HepG2 (cell line): ENCODE results near the gene FAAP20. TPM values are rescaled to one million over a fixed set of nuclear protein-coding genes. Genes with fewer than 3 reads are reported as not detected.

ENCODE experiments used
- AKAP8 ChIP-seq: sonication (generic); formaldehyde crosslinking; IDR thresholded peaks from 2 replicates; pipeline ENCODE4 v1.5.1; 2020; ENCODE audit warnings: mild to moderate bottlenecking, missing genetic modification reagents
- CEBPG ChIP-seq: IDR thresholded peaks from 2 replicates; pipeline ENCODE4 v1.6.1; 2016
- ERF ChIP-seq: IDR thresholded peaks from 2 replicates; pipeline ENCODE4 v1.6.1; 2018; ENCODE audit warnings: missing biosample characterization, missing genetic modification reagents
- NCOA5 ChIP-seq: sonication (generic); formaldehyde crosslinking; IDR thresholded peaks from 2 replicates; pipeline ENCODE4 v1.4.0; 2020; ENCODE audit warnings: missing genetic modification reagents
- NR2F1 ChIP-seq, 2 experiments: fragments of 450-650 bp in 1 of 2; formaldehyde crosslinking in 1 of 2; IDR thresholded peaks; 2 replicates each; pipeline versions ENCODE4 v1.5.0 to v1.6.1; 2016 to 2020; ENCODE audit warnings: mild to moderate bottlenecking in 1 of 2, missing compliant biosample characterization in 1 of 2, missing genetic modification reagents in 1 of 2, moderate library complexity in 1 of 2
- SIN3B ChIP-seq: fragments of 150-350 bp; IDR thresholded peaks from 2 replicates; pipeline ENCODE4 v1.6.1; 2014; ENCODE audit warnings: low read length
- TBX2 ChIP-seq: sonication (generic); formaldehyde crosslinking; IDR thresholded peaks from 2 replicates; pipeline ENCODE4 v1.5.0; 2020; ENCODE audit warnings: missing genetic modification reagents, mild to moderate bottlenecking, borderline replicate concordance
- ZFP82 ChIP-seq: sonication (generic); formaldehyde crosslinking; IDR thresholded peaks from 2 replicates; pipeline ENCODE4 v1.5.1; 2020; ENCODE audit warnings: mild to moderate bottlenecking, missing genetic modification reagents, borderline replicate concordance
- ZNF775 ChIP-seq: sonication (generic); formaldehyde crosslinking; IDR thresholded peaks from 2 replicates; pipeline ENCODE4 v1.4.0; 2020; ENCODE audit warnings: missing genetic modification reagents, mild to moderate bottlenecking, moderate library complexity, borderline replicate concordance
- polyA plus RNA-seq, 8 experiments: library from polyadenylated mRNA; depleted of rRNA in 3 of 8; stranded (reverse) in 7 of 8; unstranded in 1 of 8; fragments of >200 nt; fragmentation: Illumina TruSeq in 4 of 8; extraction: Trizol in 4 of 8; gene quantifications; 2 replicates each; pipeline versions ENCODE4 v1.2.1 to v1.2.3, GENCODE V29; 2011 to 2016; ENCODE audit warnings: low read depth in 4 of 8, missing spikeins in 1 of 8, mixed read lengths in 1 of 8; ENCODE audit not compliant: insufficient read depth in 1 of 8
- total RNA-seq, 5 experiments: library from RNA; depleted of rRNA; stranded (reverse); fragments of >200 nt; fragmentation: Illumina TruSeq; extraction: Trizol; gene quantifications; 2 replicates each; pipeline ENCODE4 v1.2.3, GENCODE V29; 2016; ENCODE audit warnings: low read depth in 1 of 5
- TF ChIP-seq, protein P1 (sequence below): sonication (generic); formaldehyde crosslinking; conservative IDR thresholded peaks from 2 replicates; pipeline ENCODE4 v1.8.0; 2022; ENCODE audit warnings: mild to moderate bottlenecking, moderate library complexity, missing genetic modification reagents
- TF ChIP-seq, protein P2 (sequence below): sonication (generic); formaldehyde crosslinking; IDR thresholded peaks from 2 replicates; pipeline ENCODE4 v1.4.0; 2020; ENCODE audit warnings: missing genetic modification reagents, borderline replicate concordance
- TF ChIP-seq, protein P3 (sequence below): sonication (generic); formaldehyde crosslinking; IDR thresholded peaks from 2 replicates; pipeline ENCODE4 v1.4.0; 2020; ENCODE audit warnings: missing genetic modification reagents, borderline replicate concordance
- TF ChIP-seq, protein P4 (sequence below): sonication (generic); formaldehyde crosslinking; IDR thresholded peaks from 2 replicates; pipeline ENCODE4 v1.4.0; 2020; ENCODE audit warnings: missing genetic modification reagents
- TF ChIP-seq, protein P5 (sequence below): sonication (generic); formaldehyde crosslinking; conservative IDR thresholded peaks from 2 replicates; pipeline ENCODE4 v1.4.0; 2020; ENCODE audit warnings: missing genetic modification reagents
- TF ChIP-seq, protein P6 (sequence below): sonication (generic); formaldehyde crosslinking; IDR thresholded peaks from 2 replicates; pipeline ENCODE4 v1.4.0; 2020; ENCODE audit warnings: missing genetic modification reagents, mild to moderate bottlenecking, borderline replicate concordance

The FAAP20 gene
- total and polyA plus RNA-seq, 2 of the 13 experiments (the other 11 are each of a cell fraction or from before 2014, with no cell fraction given): 9.6 to 10.8 TPM

DNA sequence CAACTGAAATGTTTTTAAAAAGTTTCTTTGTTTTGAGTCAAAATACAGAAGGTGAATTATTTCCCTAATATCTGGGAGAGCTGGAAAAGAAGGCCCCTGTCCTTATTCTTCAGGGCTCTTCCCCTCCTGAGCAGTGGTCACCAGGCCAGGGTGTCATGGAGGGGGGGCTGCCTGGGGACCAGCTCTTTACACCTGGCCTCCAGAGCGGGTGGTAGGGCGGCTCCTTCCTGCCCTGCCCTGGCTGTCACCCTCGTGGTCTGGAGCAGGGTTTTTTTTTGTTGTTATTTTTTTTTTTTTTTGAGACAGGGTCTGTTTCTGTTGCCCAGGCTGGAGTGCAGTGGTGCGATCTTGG lies 40.2 kb upstream of the FAAP20 start (continued):
- TF ChIP-seq, protein P1, sequence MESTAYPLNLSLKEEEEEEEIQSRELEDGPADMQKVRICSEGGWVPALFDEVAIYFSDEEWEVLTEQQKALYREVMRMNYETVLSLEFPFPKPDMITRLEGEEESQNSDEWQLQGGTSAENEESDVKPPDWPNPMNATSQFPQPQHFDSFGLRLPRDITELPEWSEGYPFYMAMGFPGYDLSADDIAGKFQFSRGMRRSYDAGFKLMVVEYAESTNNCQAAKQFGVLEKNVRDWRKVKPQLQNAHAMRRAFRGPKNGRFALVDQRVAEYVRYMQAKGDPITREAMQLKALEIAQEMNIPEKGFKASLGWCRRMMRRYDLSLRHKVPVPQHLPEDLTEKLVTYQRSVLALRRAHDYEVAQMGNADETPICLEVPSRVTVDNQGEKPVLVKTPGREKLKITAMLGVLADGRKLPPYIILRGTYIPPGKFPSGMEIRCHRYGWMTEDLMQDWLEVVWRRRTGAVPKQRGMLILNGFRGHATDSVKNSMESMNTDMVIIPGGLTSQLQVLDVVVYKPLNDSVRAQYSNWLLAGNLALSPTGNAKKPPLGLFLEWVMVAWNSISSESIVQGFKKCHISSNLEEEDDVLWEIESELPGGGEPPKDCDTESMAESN (CRISPR knock-in tag): peak; percentile 25; the same call in 1 of the 2 replicates
- TF ChIP-seq, protein P2, sequence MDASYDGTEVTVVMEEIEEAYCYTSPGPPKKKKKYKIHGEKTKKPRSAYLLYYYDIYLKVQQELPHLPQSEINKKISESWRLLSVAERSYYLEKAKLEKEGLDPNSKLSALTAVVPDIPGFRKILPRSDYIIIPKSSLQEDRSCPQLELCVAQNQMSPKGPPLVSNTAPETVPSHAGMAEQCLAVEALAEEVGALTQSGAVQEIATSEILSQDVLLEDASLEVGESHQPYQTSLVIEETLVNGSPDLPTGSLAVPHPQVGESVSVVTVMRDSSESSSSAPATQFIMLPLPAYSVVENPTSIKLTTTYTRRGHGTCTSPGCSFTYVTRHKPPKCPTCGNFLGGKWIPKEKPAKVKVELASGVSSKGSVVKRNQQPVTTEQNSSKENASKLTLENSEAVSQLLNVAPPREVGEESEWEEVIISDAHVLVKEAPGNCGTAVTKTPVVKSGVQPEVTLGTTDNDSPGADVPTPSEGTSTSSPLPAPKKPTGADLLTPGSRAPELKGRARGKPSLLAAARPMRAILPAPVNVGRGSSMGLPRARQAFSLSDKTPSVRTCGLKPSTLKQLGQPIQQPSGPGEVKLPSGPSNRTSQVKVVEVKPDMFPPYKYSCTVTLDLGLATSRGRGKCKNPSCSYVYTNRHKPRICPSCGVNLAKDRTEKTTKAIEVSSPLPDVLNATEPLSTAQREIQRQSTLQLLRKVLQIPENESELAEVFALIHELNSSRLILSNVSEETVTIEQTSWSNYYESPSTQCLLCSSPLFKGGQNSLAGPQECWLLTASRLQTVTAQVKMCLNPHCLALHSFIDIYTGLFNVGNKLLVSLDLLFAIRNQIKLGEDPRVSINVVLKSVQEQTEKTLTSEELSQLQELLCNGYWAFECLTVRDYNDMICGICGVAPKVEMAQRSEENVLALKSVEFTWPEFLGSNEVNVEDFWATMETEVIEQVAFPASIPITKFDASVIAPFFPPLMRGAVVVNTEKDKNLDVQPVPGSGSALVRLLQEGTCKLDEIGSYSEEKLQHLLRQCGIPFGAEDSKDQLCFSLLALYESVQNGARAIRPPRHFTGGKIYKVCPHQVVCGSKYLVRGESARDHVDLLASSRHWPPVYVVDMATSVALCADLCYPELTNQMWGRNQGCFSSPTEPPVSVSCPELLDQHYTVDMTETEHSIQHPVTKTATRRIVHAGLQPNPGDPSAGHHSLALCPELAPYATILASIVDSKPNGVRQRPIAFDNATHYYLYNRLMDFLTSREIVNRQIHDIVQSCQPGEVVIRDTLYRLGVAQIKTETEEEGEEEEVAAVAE (CRISPR knock-in tag): 0 out of 2 replicates have a peak, but pooled peaks have one; percentile 16
- TF ChIP-seq NCOA5 (CRISPR knock-in tag): no peak
- no peak for TF ChIP-seq CEBPG (CRISPR knock-in tag)
- TF ChIP-seq, protein P3, sequence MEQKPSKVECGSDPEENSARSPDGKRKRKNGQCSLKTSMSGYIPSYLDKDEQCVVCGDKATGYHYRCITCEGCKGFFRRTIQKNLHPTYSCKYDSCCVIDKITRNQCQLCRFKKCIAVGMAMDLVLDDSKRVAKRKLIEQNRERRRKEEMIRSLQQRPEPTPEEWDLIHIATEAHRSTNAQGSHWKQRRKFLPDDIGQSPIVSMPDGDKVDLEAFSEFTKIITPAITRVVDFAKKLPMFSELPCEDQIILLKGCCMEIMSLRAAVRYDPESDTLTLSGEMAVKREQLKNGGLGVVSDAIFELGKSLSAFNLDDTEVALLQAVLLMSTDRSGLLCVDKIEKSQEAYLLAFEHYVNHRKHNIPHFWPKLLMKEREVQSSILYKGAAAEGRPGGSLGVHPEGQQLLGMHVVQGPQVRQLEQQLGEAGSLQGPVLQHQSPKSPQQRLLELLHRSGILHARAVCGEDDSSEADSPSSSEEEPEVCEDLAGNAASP (CRISPR knock-in tag): no peak
- TF ChIP-seq SIN3B: no peak
- TF ChIP-seq ZNF775 (CRISPR knock-in tag): no peak
- TF ChIP-seq, protein P4, sequence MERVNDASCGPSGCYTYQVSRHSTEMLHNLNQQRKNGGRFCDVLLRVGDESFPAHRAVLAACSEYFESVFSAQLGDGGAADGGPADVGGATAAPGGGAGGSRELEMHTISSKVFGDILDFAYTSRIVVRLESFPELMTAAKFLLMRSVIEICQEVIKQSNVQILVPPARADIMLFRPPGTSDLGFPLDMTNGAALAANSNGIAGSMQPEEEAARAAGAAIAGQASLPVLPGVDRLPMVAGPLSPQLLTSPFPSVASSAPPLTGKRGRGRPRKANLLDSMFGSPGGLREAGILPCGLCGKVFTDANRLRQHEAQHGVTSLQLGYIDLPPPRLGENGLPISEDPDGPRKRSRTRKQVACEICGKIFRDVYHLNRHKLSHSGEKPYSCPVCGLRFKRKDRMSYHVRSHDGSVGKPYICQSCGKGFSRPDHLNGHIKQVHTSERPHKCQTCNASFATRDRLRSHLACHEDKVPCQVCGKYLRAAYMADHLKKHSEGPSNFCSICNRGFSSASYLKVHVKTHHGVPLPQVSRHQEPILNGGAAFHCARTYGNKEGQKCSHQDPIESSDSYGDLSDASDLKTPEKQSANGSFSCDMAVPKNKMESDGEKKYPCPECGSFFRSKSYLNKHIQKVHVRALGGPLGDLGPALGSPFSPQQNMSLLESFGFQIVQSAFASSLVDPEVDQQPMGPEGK: peak; percentile 91
- no peak for TF ChIP-seq NR2F1 (CRISPR knock-in tag; IDR thresholded peaks at IDR 0.05)
- no peak for TF ChIP-seq ZFP82
- TF ChIP-seq, protein P5, sequence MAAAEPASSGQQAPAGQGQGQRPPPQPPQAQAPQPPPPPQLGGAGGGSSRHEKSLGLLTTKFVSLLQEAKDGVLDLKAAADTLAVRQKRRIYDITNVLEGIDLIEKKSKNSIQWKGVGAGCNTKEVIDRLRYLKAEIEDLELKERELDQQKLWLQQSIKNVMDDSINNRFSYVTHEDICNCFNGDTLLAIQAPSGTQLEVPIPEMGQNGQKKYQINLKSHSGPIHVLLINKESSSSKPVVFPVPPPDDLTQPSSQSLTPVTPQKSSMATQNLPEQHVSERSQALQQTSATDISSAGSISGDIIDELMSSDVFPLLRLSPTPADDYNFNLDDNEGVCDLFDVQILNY: no peak
- TF ChIP-seq AKAP8 (CRISPR knock-in tag): no peak
- TF ChIP-seq TBX2 (CRISPR knock-in tag): peak; percentile 42
- TF ChIP-seq ERF: peak; percentile 13
- TF ChIP-seq, protein P6, sequence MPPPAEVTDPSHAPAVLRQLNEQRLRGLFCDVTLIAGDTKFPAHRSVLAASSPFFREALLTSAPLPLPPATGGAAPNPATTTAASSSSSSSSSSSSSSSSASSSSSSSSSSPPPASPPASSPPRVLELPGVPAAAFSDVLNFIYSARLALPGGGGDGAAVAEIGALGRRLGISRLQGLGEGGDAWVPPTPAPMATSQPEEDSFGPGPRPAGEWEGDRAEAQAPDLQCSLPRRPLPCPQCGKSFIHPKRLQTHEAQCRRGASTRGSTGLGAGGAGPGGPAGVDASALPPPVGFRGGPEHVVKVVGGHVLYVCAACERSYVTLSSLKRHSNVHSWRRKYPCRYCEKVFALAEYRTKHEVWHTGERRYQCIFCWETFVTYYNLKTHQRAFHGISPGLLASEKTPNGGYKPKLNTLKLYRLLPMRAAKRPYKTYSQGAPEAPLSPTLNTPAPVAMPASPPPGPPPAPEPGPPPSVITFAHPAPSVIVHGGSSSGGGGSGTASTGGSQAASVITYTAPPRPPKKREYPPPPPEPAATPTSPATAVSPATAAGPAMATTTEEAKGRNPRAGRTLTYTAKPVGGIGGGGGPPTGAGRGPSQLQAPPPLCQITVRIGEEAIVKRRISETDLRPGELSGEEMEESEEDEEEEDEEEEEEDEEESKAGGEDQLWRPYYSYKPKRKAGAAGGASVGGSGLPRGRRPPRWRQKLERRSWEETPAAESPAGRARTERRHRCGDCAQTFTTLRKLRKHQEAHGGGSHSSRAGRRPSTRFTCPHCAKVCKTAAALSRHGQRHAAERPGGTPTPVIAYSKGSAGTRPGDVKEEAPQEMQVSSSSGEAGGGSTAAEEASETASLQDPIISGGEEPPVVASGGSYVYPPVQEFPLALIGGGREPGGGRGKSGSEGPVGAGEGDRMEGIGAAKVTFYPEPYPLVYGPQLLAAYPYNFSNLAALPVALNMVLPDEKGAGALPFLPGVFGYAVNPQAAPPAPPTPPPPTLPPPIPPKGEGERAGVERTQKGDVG (CRISPR knock-in tag): no peak
